ENCODE results near the gene PCBP3. TPM values are rescaled to one million over a fixed set of nuclear protein-coding genes. Genes with fewer than 3 reads are reported as not detected.
"Not testable (repeated sequence)": the region's sequence is repeated elsewhere in the genome, so short reads cannot be mapped to it uniquely, and the experiment has no call there.

Gene PCBP3
- total RNA-seq, 1 donor from 2014 or later: 7.6 TPM

- Mint-ChIP-seq H3K27ac (ENCODE audit: unreplicated experiment) (no peak overlapping the region), H3K4me1 (ENCODE audit: unreplicated experiment) (peaks cover 5% of the 10 kb centered on the region), H3K4me3 (ENCODE audit: unreplicated experiment) (no peak overlapping the region), H3K27me3 (ENCODE audit: unreplicated experiment) (peaks cover 9% of the 10 kb centered on the region), H3K36me3 (ENCODE audit: unreplicated experiment) (no peaks in the 10 kb centered on the region), H3K9me3 (ENCODE audit: unreplicated experiment) (no peaks in the 10 kb centered on the region)
- DNase-seq (ENCODE audit: extremely low spot score, unreplicated experiment): no peak
- no peak for TF ChIP-seq CTCF (IDR thresholded peaks at IDR 0.05)
Observed at GRCh38 chr21:45848331-45848730, 204.8 kb downstream of the PCBP3 start.

GRCh38 chr21:45848805-45849204 is 205.3 kb downstream of the PCBP3 start:
- DNase-seq (ENCODE audit: extremely low spot score, unreplicated experiment): no peak

GRCh38 chr21:45849651-45850050 is 206.1 kb downstream of the PCBP3 start:
- TF ChIP-seq CTCF (IDR thresholded peaks at IDR 0.05): no peak
- Mint-ChIP-seq H3K9me3 (ENCODE audit: unreplicated experiment) (no peaks in the 10 kb centered on the region), H3K4me1 (ENCODE audit: unreplicated experiment) (peaks cover 8% of the 10 kb centered on the region), H3K27me3 (ENCODE audit: unreplicated experiment) (peaks cover 9% of the 10 kb centered on the region), H3K36me3 (ENCODE audit: unreplicated experiment) (no peaks in the 10 kb centered on the region), H3K4me3 (ENCODE audit: unreplicated experiment) (no peak overlapping the region), H3K27ac (ENCODE audit: unreplicated experiment) (no peak overlapping the region)
- DNase-seq (ENCODE audit: extremely low spot score, unreplicated experiment): no peak

More at GRCh38 chr21:45848805-45849204, 205.3 kb downstream of the PCBP3 start:
- TF ChIP-seq CTCF (IDR thresholded peaks at IDR 0.05): no peak
- H3K4me3 Mint-ChIP-seq (ENCODE audit: unreplicated experiment): no peak overlapping the region
- no peaks in the 10 kb centered on the region for H3K9me3 Mint-ChIP-seq (ENCODE audit: unreplicated experiment)
- no peak overlapping the region for H3K27ac Mint-ChIP-seq (ENCODE audit: unreplicated experiment)
- peaks cover 5% of the 10 kb centered on the region for H3K4me1 Mint-ChIP-seq (ENCODE audit: unreplicated experiment)
- no peaks in the 10 kb centered on the region for H3K36me3 Mint-ChIP-seq (ENCODE audit: unreplicated experiment)
- H3K27me3 Mint-ChIP-seq (ENCODE audit: unreplicated experiment): peaks cover 9% of the 10 kb centered on the region

- no peak for DNase-seq (ENCODE audit: extremely low spot score, unreplicated experiment)
- TF ChIP-seq CTCF (IDR thresholded peaks at IDR 0.05): no peak
- Mint-ChIP-seq H3K36me3 (ENCODE audit: unreplicated experiment) (no peaks in the 10 kb centered on the region), H3K4me1 (ENCODE audit: unreplicated experiment) (peaks cover 13% of the 10 kb centered on the region), H3K27ac (ENCODE audit: unreplicated experiment) (no peak overlapping the region), H3K27me3 (ENCODE audit: unreplicated experiment) (peaks cover 9% of the 10 kb centered on the region), H3K9me3 (ENCODE audit: unreplicated experiment) (no peaks in the 10 kb centered on the region), H3K4me3 (ENCODE audit: unreplicated experiment) (no peak overlapping the region)
Observed at GRCh38 chr21:45850181-45850580, 206.7 kb downstream of the PCBP3 start.

- DNase-seq (ENCODE audit: extremely low spot score, unreplicated experiment); H3K36me3 Mint-ChIP-seq (ENCODE audit: unreplicated experiment); H3K27me3 Mint-ChIP-seq (ENCODE audit: unreplicated experiment); H3K4me1 Mint-ChIP-seq (ENCODE audit: unreplicated experiment); H3K27ac Mint-ChIP-seq (ENCODE audit: unreplicated experiment); H3K4me3 Mint-ChIP-seq (ENCODE audit: unreplicated experiment); H3K9me3 Mint-ChIP-seq (ENCODE audit: unreplicated experiment): not testable (repeated sequence)
Observed at GRCh38 chr21:45852386-45852785, 208.9 kb downstream of the PCBP3 start.

- DNase-seq (ENCODE audit: extremely low spot score, unreplicated experiment): no peak
- peaks cover 10% of the 10 kb centered on the region for H3K4me1 Mint-ChIP-seq (ENCODE audit: unreplicated experiment)
- peaks cover 5% of the 10 kb centered on the region for H3K27me3 Mint-ChIP-seq (ENCODE audit: unreplicated experiment)
- no peak for TF ChIP-seq CTCF (IDR thresholded peaks at IDR 0.05)
- no peak overlapping the region for H3K4me3 Mint-ChIP-seq (ENCODE audit: unreplicated experiment)
- H3K27ac Mint-ChIP-seq (ENCODE audit: unreplicated experiment): no peak overlapping the region
- H3K36me3 Mint-ChIP-seq (ENCODE audit: unreplicated experiment): no peaks in the 10 kb centered on the region
- H3K9me3 Mint-ChIP-seq (ENCODE audit: unreplicated experiment): no peaks in the 10 kb centered on the region
Observed at GRCh38 chr21:45852886-45853400, 209.4 kb downstream of the PCBP3 start.
